Stimulated activated naive CD4-positive, alpha-beta T cell treated with Interleukin-2 at 50 U/mL for 16 hours (primary cell): Measurements from ENCODE around the gene BPTF.
"Not testable (repeated sequence)": the region's sequence is repeated elsewhere in the genome, so short reads cannot be mapped to it uniquely, and the experiment has no call there.

Experiments
- DNase-seq: peaks from one replicate; lab custom pipeline; 2025; lab: John Stamatoyannopoulos, UW

BPTF gene

DNA sequence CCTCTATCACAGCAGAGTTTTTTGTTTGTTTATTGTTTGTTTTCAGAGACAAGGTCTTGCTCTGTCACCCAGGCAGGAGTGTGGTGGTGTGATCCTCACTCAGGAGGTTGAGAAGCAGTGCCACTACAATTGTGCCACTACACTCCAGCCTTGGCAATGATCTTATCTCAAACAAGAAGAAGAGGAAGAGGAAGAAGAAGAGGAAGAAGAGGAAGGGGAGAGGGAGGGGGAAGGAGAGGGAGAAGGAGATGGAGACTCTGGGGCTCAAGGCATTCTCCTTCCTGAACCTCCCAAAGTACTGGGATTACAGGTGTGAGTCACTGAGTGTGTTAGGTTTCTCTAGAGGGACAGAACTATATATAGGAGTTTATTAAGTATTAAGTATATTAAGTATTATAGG, 188.1 kb downstream of the BPTF start:
- DNase-seq = no peak

- no peak for DNase-seq
These were observed 189.9 kb downstream of the BPTF start for GRCh38 chr17:68015081-68015723.

DNA sequence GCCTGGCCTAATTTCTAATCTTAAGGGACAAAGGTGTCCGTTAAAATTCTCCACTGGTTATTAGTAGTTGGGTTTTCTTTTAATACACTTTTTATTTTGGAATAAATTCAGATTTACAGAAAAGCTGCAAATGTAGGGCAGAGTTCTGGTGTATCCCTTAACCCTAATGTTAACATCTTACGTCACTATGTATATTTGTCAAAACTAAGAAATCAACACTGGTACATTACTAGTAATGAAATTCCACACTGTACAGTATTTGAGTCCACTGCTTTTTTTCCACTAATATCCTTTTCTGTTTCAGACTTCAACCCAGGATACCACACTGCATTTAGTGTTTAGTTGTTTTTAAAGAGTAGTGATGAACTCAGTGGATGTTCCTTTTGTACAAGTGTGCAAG, 191.5 kb downstream of the BPTF start:
- DNase-seq = no peak

- not testable (repeated sequence) for DNase-seq
These were observed 193.2 kb downstream of the BPTF start for GRCh38 chr17:68018493-68018892.

DNA sequence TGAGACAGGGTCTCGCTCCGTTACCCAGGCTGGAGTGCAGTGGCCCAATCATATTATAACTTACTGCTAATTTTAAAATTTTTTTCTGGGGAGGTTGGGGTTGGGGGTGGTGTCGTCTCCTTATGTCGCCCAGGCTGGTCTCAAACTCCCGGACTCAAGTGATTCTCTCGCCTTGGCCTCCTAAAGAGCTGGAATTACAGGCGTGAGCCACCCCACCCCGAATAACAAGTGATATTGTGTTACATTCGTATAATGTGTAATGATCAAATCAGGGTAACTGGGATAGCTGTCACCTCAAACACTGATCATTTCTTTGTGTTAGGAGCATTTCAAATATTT, 194.0 kb downstream of the BPTF start:
- DNase-seq = no peak

DNA sequence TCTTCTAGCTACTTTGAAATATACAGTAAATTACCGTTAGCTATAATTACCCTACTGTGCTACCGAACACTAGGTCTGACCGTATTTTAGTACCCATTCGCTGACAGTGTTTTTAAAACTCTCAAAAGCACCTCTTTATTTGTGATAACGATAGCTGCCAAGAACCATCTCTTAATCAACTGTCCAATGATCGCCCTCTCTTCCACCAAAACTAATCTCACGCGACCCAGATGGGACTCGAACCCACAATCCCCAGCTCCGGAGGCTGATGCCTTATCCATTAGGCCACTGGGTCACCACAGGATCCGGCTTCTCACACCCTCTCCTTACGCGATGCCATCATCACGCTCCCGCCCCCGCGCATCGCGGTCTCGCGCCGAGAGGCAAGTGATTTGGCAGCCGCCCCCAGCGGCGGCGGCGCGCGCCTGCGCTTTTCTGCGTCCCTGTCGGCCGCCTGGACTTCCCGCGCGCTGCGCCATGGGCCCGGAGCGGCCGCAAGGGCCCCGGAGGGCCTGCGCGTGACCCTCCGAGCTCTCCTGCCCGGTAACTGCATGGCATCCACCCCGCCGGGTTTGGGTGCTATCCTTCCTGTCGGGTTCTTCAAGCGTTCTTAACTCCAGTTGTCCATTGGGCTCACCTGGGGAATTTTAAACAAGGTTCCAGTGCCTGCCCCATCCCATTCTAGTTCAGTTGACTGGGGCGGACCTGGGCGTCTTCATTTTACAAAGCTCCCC, 194.5 kb downstream of the BPTF start:
- DNase-seq = peak; percentile 94

- DNase-seq = no peak
These were observed 195.1 kb downstream of the BPTF start for GRCh38 chr17:68020409-68020756.

GRCh38 chr17:68020791-68021190, 195.5 kb downstream of the BPTF start:
- not testable (repeated sequence) for DNase-seq

GRCh38 chr17:68021963-68022362, 196.7 kb downstream of the BPTF start:
- no peak for DNase-seq

DNA sequence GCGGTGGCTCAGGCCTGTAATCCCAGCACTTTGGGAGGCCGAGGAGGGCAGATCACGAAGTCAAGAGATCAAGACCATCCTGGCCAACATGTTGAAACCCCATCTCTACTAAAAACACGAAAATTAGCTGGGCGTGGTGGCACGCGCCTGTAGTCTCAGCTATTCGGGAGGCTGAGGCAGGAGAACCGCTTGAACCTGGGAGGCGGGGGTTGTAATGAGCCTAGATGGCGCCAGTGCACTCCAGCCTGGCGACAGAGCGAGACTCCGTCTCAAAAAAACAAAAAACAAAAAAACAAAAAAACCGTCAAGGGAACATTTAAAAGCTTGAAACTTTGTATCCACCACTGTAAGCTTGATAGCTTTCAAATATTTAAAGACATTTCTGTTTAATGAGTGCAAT, 197.2 kb downstream of the BPTF start:
- DNase-seq = not testable (repeated sequence)

GRCh38 chr17:68029512-68030215, 204.4 kb downstream of the BPTF start:
- DNase-seq = no peak
